Measurements from ENCODE around the gene SCTR. TPM values are rescaled to one million over a fixed set of nuclear protein-coding genes. Genes with fewer than 3 reads are reported as not detected.

SCTR gene
- not detected for polyA plus RNA-seq (2013, experiment 1 of 2)
- polyA plus RNA-seq (2013, experiment 2 of 2): not detected

GRCh38 chr2:119523952-119524694 lies at the start of gene SCTR:
TSS of gene SCTR (minus strand) at chr2:119524483. CDS start at chr2:119524226, 257 bp downstream.
- Histone ChIP-seq H3K4me3 (ENCODE audit: low read length) (peak within 1 kb of the TSS; percentile 32), H3K27me3 (ENCODE audit: insufficient read depth, low read length, poor library complexity) (peaks cover 21% of the 10 kb centered on the region)
- peak; percentile 48 for DNase-seq

GRCh38 chr2:119567292-119567691 lies 43.0 kb upstream of the SCTR start:
- no peak overlapping the region for H3K27ac ChIP-seq (ENCODE audit: low read depth, low read length)
- H2BK120ac ChIP-seq (ENCODE audit: low read depth, low read length): no peak overlapping the region
- no peaks in the 10 kb centered on the region for H3K27me3 ChIP-seq (ENCODE audit: insufficient read depth, low read length, poor library complexity)
- no peak for DNase-seq
- H3K79me1 ChIP-seq (ENCODE audit: low read length): no peaks in the 10 kb centered on the region
- H3K4me2 ChIP-seq (ENCODE audit: low read length): no peak overlapping the region
- H3K4ac ChIP-seq (ENCODE audit: low read depth, low read length): no peak overlapping the region
- no peak overlapping the region for H2BK15ac ChIP-seq (replicated peaks; ENCODE audit: low read depth)
- H3K56ac ChIP-seq (ENCODE audit: low read length): no peak overlapping the region
- no peak overlapping the region for H4K8ac ChIP-seq (ENCODE audit: low read depth, low read length)
- H3K4me3 ChIP-seq (ENCODE audit: low read length): no peak overlapping the region
- H3K4me1 ChIP-seq (ENCODE audit: control insufficient read depth, low read depth, low read length): no peaks in the 10 kb centered on the region
- no peak overlapping the region for H2AK5ac ChIP-seq (ENCODE audit: low read length)
- H3K18ac ChIP-seq (ENCODE audit: low read length): no peak overlapping the region
- H3K23ac ChIP-seq (ENCODE audit: low read length): no peak overlapping the region
- H3K9ac ChIP-seq (ENCODE audit: low read length): no peak overlapping the region
- H4K5ac ChIP-seq (ENCODE audit: low read length): no peak overlapping the region
- H3K79me2 ChIP-seq (ENCODE audit: control insufficient read depth, insufficient read depth, low read length): no peaks in the 10 kb centered on the region
- no peaks in the 10 kb centered on the region for H3K36me3 ChIP-seq (ENCODE audit: control insufficient read depth, insufficient read depth, low read length)
- H2BK5ac ChIP-seq (ENCODE audit: low read length): no peak overlapping the region

More at GRCh38 chr2:119523952-119524694, at the start of gene SCTR:
- Histone ChIP-seq H2AK5ac (ENCODE audit: low read length) (no peak within 1 kb of the TSS), H4K8ac (ENCODE audit: low read depth, low read length) (no peak within 1 kb of the TSS), H3K56ac (ENCODE audit: low read length) (peak within 1 kb of the TSS; percentile 78), H2BK5ac (ENCODE audit: low read length) (no peak within 1 kb of the TSS), H3K27ac (ENCODE audit: low read depth, low read length) (no peak within 1 kb of the TSS), H3K79me2 (ENCODE audit: control insufficient read depth, insufficient read depth, low read length) (no peaks in the 10 kb centered on the region), H3K4me1 (ENCODE audit: control insufficient read depth, low read depth, low read length) (peaks cover 2% of the 10 kb centered on the region), H3K9ac (ENCODE audit: low read length) (peak within 1 kb of the TSS; percentile 45), H2BK120ac (ENCODE audit: low read depth, low read length) (no peak within 1 kb of the TSS), H3K36me3 (ENCODE audit: control insufficient read depth, insufficient read depth, low read length) (no peaks in the 10 kb centered on the region), H4K5ac (ENCODE audit: low read length) (no peak within 1 kb of the TSS), H3K79me1 (ENCODE audit: low read length) (no peaks in the 10 kb centered on the region), H3K23ac (ENCODE audit: low read length) (no peak within 1 kb of the TSS), H3K4me2 (ENCODE audit: low read length) (peak within 1 kb of the TSS; percentile 70), H3K18ac (ENCODE audit: low read length) (no peak within 1 kb of the TSS), H3K4ac (ENCODE audit: low read depth, low read length) (no peak within 1 kb of the TSS), H2BK15ac (replicated peaks; ENCODE audit: low read depth) (no peak within 1 kb of the TSS)
- WGBS (ENCODE audit: extremely low coverage, insufficient coverage, low lambda C conversion rate): no CpG with 5 or more reads among the region's 74 CpGs

GRCh38 chr2:119565481-119565880 lies 41.2 kb upstream of the SCTR start:
- H2AK5ac ChIP-seq (ENCODE audit: low read length): no peak overlapping the region
- no peaks in the 10 kb centered on the region for H3K79me2 ChIP-seq (ENCODE audit: control insufficient read depth, insufficient read depth, low read length)
- H4K5ac ChIP-seq (ENCODE audit: low read length): no peak overlapping the region
- no peak overlapping the region for H3K4me2 ChIP-seq (ENCODE audit: low read length)
- no peak overlapping the region for H3K18ac ChIP-seq (ENCODE audit: low read length)
- H3K27ac ChIP-seq (ENCODE audit: low read depth, low read length): no peak overlapping the region
- no peaks in the 10 kb centered on the region for H3K27me3 ChIP-seq (ENCODE audit: insufficient read depth, low read length, poor library complexity)
- no peaks in the 10 kb centered on the region for H3K4me1 ChIP-seq (ENCODE audit: control insufficient read depth, low read depth, low read length)
- WGBS (ENCODE audit: extremely low coverage, insufficient coverage, low lambda C conversion rate): no CpG with 5 or more reads among the region's 2 CpGs
- DNase-seq: no peak
- H2BK5ac ChIP-seq (ENCODE audit: low read length): no peak overlapping the region
- H4K8ac ChIP-seq (ENCODE audit: low read depth, low read length): no peak overlapping the region
- no peak overlapping the region for H3K4ac ChIP-seq (ENCODE audit: low read depth, low read length)
- no peak overlapping the region for H2BK15ac ChIP-seq (replicated peaks; ENCODE audit: low read depth)
- H3K9ac ChIP-seq (ENCODE audit: low read length): no peak overlapping the region
- H3K4me3 ChIP-seq (ENCODE audit: low read length): no peak overlapping the region
- H2BK120ac ChIP-seq (ENCODE audit: low read depth, low read length): no peak overlapping the region
- H3K56ac ChIP-seq (ENCODE audit: low read length): no peak overlapping the region
- H3K23ac ChIP-seq (ENCODE audit: low read length): no peak overlapping the region
- H3K79me1 ChIP-seq (ENCODE audit: low read length): no peaks in the 10 kb centered on the region
- H3K36me3 ChIP-seq (ENCODE audit: control insufficient read depth, insufficient read depth, low read length): no peaks in the 10 kb centered on the region

- Histone ChIP-seq H3K27me3 (ENCODE audit: insufficient read depth, low read length, poor library complexity) (no peaks in the 10 kb centered on the region), H2BK120ac (ENCODE audit: low read depth, low read length) (no peak overlapping the region), H4K8ac (ENCODE audit: low read depth, low read length) (no peak overlapping the region), H3K79me1 (ENCODE audit: low read length) (no peaks in the 10 kb centered on the region), H3K18ac (ENCODE audit: low read length) (no peak overlapping the region), H3K4me3 (ENCODE audit: low read length) (no peak overlapping the region), H3K36me3 (ENCODE audit: control insufficient read depth, insufficient read depth, low read length) (no peaks in the 10 kb centered on the region), H2BK15ac (replicated peaks; ENCODE audit: low read depth) (no peak overlapping the region), H3K4me1 (ENCODE audit: control insufficient read depth, low read depth, low read length) (no peaks in the 10 kb centered on the region), H2AK5ac (ENCODE audit: low read length) (no peak overlapping the region), H3K4ac (ENCODE audit: low read depth, low read length) (no peak overlapping the region), H2BK5ac (ENCODE audit: low read length) (no peak overlapping the region), H3K56ac (ENCODE audit: low read length) (no peak overlapping the region), H3K27ac (ENCODE audit: low read depth, low read length) (no peak overlapping the region), H3K9ac (ENCODE audit: low read length) (no peak overlapping the region), H3K79me2 (ENCODE audit: control insufficient read depth, insufficient read depth, low read length) (no peaks in the 10 kb centered on the region), H3K23ac (ENCODE audit: low read length) (no peak overlapping the region), H3K4me2 (ENCODE audit: low read length) (no peak overlapping the region), H4K5ac (ENCODE audit: low read length) (no peak overlapping the region)
- no peak for DNase-seq
- no CpG with 5 or more reads among the region's 7 CpGs for WGBS (ENCODE audit: extremely low coverage, insufficient coverage, low lambda C conversion rate)
These were observed 29.5 kb upstream of the SCTR start for GRCh38 chr2:119553687-119554344.

GRCh38 chr2:119552902-119553301 lies 28.6 kb upstream of the SCTR start:
- H3K4me3 ChIP-seq (ENCODE audit: low read length): no peak overlapping the region
- WGBS (ENCODE audit: extremely low coverage, insufficient coverage, low lambda C conversion rate): no CpG with 5 or more reads among the region's 3 CpGs
- no peak overlapping the region for H3K18ac ChIP-seq (ENCODE audit: low read length)
- H4K5ac ChIP-seq (ENCODE audit: low read length): no peak overlapping the region
- H3K4ac ChIP-seq (ENCODE audit: low read depth, low read length): no peak overlapping the region
- no peak overlapping the region for H3K56ac ChIP-seq (ENCODE audit: low read length)
- DNase-seq: no peak
- H2BK15ac ChIP-seq (replicated peaks; ENCODE audit: low read depth): no peak overlapping the region
- H3K9ac ChIP-seq (ENCODE audit: low read length): no peak overlapping the region
- H3K79me1 ChIP-seq (ENCODE audit: low read length): no peaks in the 10 kb centered on the region
- no peak overlapping the region for H2BK5ac ChIP-seq (ENCODE audit: low read length)
- no peaks in the 10 kb centered on the region for H3K79me2 ChIP-seq (ENCODE audit: control insufficient read depth, insufficient read depth, low read length)
- no peaks in the 10 kb centered on the region for H3K27me3 ChIP-seq (ENCODE audit: insufficient read depth, low read length, poor library complexity)
- H4K8ac ChIP-seq (ENCODE audit: low read depth, low read length): no peak overlapping the region
- H2BK120ac ChIP-seq (ENCODE audit: low read depth, low read length): no peak overlapping the region
- no peak overlapping the region for H3K4me2 ChIP-seq (ENCODE audit: low read length)
- no peaks in the 10 kb centered on the region for H3K4me1 ChIP-seq (ENCODE audit: control insufficient read depth, low read depth, low read length)
- H3K36me3 ChIP-seq (ENCODE audit: control insufficient read depth, insufficient read depth, low read length): no peaks in the 10 kb centered on the region
- H2AK5ac ChIP-seq (ENCODE audit: low read length): no peak overlapping the region
- H3K23ac ChIP-seq (ENCODE audit: low read length): no peak overlapping the region
- no peak overlapping the region for H3K27ac ChIP-seq (ENCODE audit: low read depth, low read length)

Data from mesendoderm (in vitro differentiated cells).